Uterus (tissue), 4 donors: ENCODE results near the gene NXPH4. TPM values are rescaled to one million over a fixed set of nuclear protein-coding genes. Genes with fewer than 3 reads are reported as not detected.

Experiments
- DNase-seq, 2 donors: peaks; one replicate each; pipeline ENCODE4 v3.0.0-alpha.2; 2019 to 2020
- H3K27ac ChIP-seq, 2 donors: fragments of 200-600 bp; sonication (generic); 1 replicate in 1 of 2; 2 replicates in 1 of 2; pipeline ENCODE4 v1.5.1; 2016 to 2018
- H3K27me3 ChIP-seq, 2 donors: fragments of 200-600 bp; sonication (generic); one replicate each; pipeline ENCODE4 v1.5.1; 2018 to 2019; ENCODE audit warnings: control low read depth in 1 of 2
- H3K36me3 ChIP-seq, 2 donors: fragments of 200-600 bp; sonication (generic); one replicate each; pipeline ENCODE4 v1.5.1; 2019; ENCODE audit warnings: control low read depth in 1 of 2
- H3K4me1 ChIP-seq, 2 donors: fragments of 200-600 bp; sonication (generic); one replicate each; pipeline ENCODE4 v1.5.1; 2018 to 2019; ENCODE audit warnings: control low read depth in 1 of 2
- H3K4me3 ChIP-seq, 2 donors: fragments of 200-600 bp; sonication (generic); 1 replicate in 1 of 2; 2 replicates in 1 of 2; pipeline ENCODE4 v1.5.1; 2018 to 2019; ENCODE audit warnings: mild to moderate bottlenecking in 1 of 2
- H3K9me3 ChIP-seq, 2 donors: fragments of 200-600 bp; sonication (generic); one replicate each; pipeline ENCODE4 v1.5.1; 2019; ENCODE audit warnings: control low read depth in 1 of 2
- CTCF ChIP-seq, 4 experiments: fragments of 200-600 bp in 2 of 4; fragments of 450-650 bp in 2 of 4; sonication (generic) in 2 of 4; IDR thresholded peaks; one replicate each; pipeline ENCODE4 v1.5.1; 2016 to 2019; ENCODE audit warnings: antibody characterized with exemption in 4 of 4, mild to moderate bottlenecking in 2 of 4, moderate library complexity in 1 of 4
- POLR2A ChIP-seq, 2 donors: fragments of 450-650 bp; IDR thresholded peaks; one replicate each; pipeline ENCODE4 v1.6.1; 2016; ENCODE audit warnings: antibody characterized with exemption in 2 of 2, mild to moderate bottlenecking in 1 of 2, moderate library complexity in 1 of 2
- intact Hi-C: fragments of 100-400 bp; cut with DNase I; formaldehyde crosslinking; loops from one replicate; pipeline ENCODE4 v1.15.1; 2023; ENCODE audit warnings: low total_unique reads
- total RNA-seq, 4 donors: library from RNA; depleted of rRNA in 3 of 4; stranded (reverse); fragments of >200 nt in 3 of 4; gene quantifications; one replicate each; pipeline versions ENCODE4 v1.1.0 to v1.2.4, GENCODE V29; 2014 to 2023
- donor health status: DM: yes; HTN: yes; CAD: no.

Gene NXPH4
- total RNA-seq, 4 donors from 2014 or later = 6.3 TPM; not detected in 3

GRCh38 chr12:57185906-57186508 is 30.6 kb upstream of the NXPH4 start:
- DNase-seq = no peak
- no peaks in the 10 kb centered on the region for H3K9me3 ChIP-seq
- H3K27ac ChIP-seq = no peak overlapping the region
- H3K36me3 ChIP-seq = no peaks in the 10 kb centered on the region
- no peak overlapping the region for H3K4me3 ChIP-seq
- TF ChIP-seq CTCF (IDR thresholded peaks at IDR 0.05) (no peak), POLR2A (IDR thresholded peaks at IDR 0.05) (no peak)
- intact Hi-C loops = no loop called here
- no peaks in the 10 kb centered on the region for H3K4me1 ChIP-seq
- H3K27me3 ChIP-seq = no peaks in the 10 kb centered on the region

GRCh38 chr12:57187222-57188089 is 29.1 kb upstream of the NXPH4 start:
- intact Hi-C loops = no loop called here
- H3K9me3 ChIP-seq = no peaks in the 10 kb centered on the region
- H3K4me1 ChIP-seq = no peaks in the 10 kb centered on the region
- H3K36me3 ChIP-seq = no peaks in the 10 kb centered on the region
- TF ChIP-seq POLR2A (IDR thresholded peaks at IDR 0.05) (no peak), CTCF (IDR thresholded peaks at IDR 0.05) (no peak)
- H3K27ac ChIP-seq = no peak overlapping the region
- H3K27me3 ChIP-seq = no peaks in the 10 kb centered on the region
- H3K4me3 ChIP-seq = no peak overlapping the region
- no peak for DNase-seq

- Histone ChIP-seq H3K36me3 (no peaks in the 10 kb centered on the region), H3K4me1 (no peaks in the 10 kb centered on the region), H3K27ac (no peak overlapping the region), H3K27me3 (no peaks in the 10 kb centered on the region), H3K4me3 (no peak overlapping the region), H3K9me3 (no peaks in the 10 kb centered on the region)
- intact Hi-C loops = no loop called here
- TF ChIP-seq POLR2A (IDR thresholded peaks at IDR 0.05) (no peak), CTCF (IDR thresholded peaks at IDR 0.05) (no peak)
- no peak for DNase-seq
These were observed 28.5 kb upstream of the NXPH4 start for GRCh38 chr12:57188090-57188425.

- DNase-seq = no peak
- Histone ChIP-seq H3K36me3 (no peaks in the 10 kb centered on the region), H3K27ac (no peak overlapping the region), H3K4me1 (no peaks in the 10 kb centered on the region), H3K4me3 (no peak overlapping the region), H3K27me3 (no peaks in the 10 kb centered on the region), H3K9me3 (no peaks in the 10 kb centered on the region)
- TF ChIP-seq POLR2A (IDR thresholded peaks at IDR 0.05) = no peak
- TF ChIP-seq CTCF (IDR thresholded peaks at IDR 0.05) = no peak
- intact Hi-C loops = no loop called here
These were observed 26.6 kb upstream of the NXPH4 start for GRCh38 chr12:57190037-57190436.

GRCh38 chr12:57190821-57191220 is 25.8 kb upstream of the NXPH4 start:
- H3K36me3 ChIP-seq = no peaks in the 10 kb centered on the region
- no peaks in the 10 kb centered on the region for H3K9me3 ChIP-seq
- no peak for TF ChIP-seq POLR2A (IDR thresholded peaks at IDR 0.05)
- DNase-seq = no peak
- H3K4me3 ChIP-seq = no peak overlapping the region
- H3K27me3 ChIP-seq = no peaks in the 10 kb centered on the region
- H3K27ac ChIP-seq = no peak overlapping the region
- no peaks in the 10 kb centered on the region for H3K4me1 ChIP-seq
- intact Hi-C loops = no loop called here
